Right lobe of liver (tissue), 6 donors: ENCODE results near the gene TBX4. TPM values are rescaled to one million over a fixed set of nuclear protein-coding genes. Genes with fewer than 3 reads are reported as not detected.
"Not testable (repeated sequence)": the region's sequence is repeated elsewhere in the genome, so short reads cannot be mapped to it uniquely, and the experiment has no call there.

Experiments
- ATAC-seq, 4 donors: fragments of 200-7000 bp; cut with Tn5 transposase; one replicate each; pipeline ENCODE4 v1.9.1; 2020; ENCODE audit warnings: mild to moderate bottlenecking in 4 of 4, moderate library complexity in 4 of 4
- DNase-seq, 3 donors: peaks; one replicate each; pipeline ENCODE4 v3.0.0-alpha.2; 2020
- H3K27ac ChIP-seq, 3 donors: fragments of 200-600 bp; one replicate each; pipeline ENCODE4 v1.8.0; 2022
- H3K27me3 ChIP-seq, 2 donors: fragments of 200-600 bp; one replicate each; pipeline ENCODE4 v1.8.0; 2022
- H3K36me3 ChIP-seq, 4 donors: fragments of 200-600 bp; sonication (generic) in 1 of 4; one replicate each; pipeline versions ENCODE4 v1.5.1 to v1.8.0; 2017 to 2022; ENCODE audit warnings: control low read depth in 1 of 4
- H3K4me1 ChIP-seq, 4 donors: fragments of 200-600 bp; sonication (generic) in 1 of 4; one replicate each; pipeline versions ENCODE4 v1.5.1 to v1.8.0; 2017 to 2022; ENCODE audit warnings: control low read depth in 1 of 4
- H3K4me3 ChIP-seq, 3 donors: fragments of 200-600 bp; one replicate each; pipeline ENCODE4 v1.8.0; 2022
- H3K9me3 ChIP-seq, 4 donors: fragments of 200-600 bp; sonication (generic) in 1 of 4; one replicate each; pipeline versions ENCODE4 v1.5.1 to v1.8.0; 2017 to 2022; ENCODE audit warnings: control low read depth in 1 of 4
- POLR2A ChIP-seq: fragments of 450-650 bp; IDR thresholded peaks from one replicate; pipeline ENCODE4 v1.6.1; 2017; ENCODE audit warnings: antibody characterized with exemption, mild to moderate bottlenecking
- WGBS: methylation state at CpG from one replicate; pipeline ENCODE4 v1.1.6; 2018; ENCODE audit warnings: low coverage, low lambda C conversion rate; ENCODE audit not compliant: insufficient coverage; ENCODE audit errors: missing lambda C conversion rate; 5-methylcytosine and 5-hydroxymethylcytosine counted together
- intact Hi-C, 2 donors: fragments of 100-400 bp; cut with DNase I; formaldehyde crosslinking; loops; one replicate each; pipeline versions ENCODE4 v1.11.2 to v1.14.1; 2022
- total RNA-seq, 6 experiments: library from RNA; depleted of rRNA in 2 of 6; stranded (reverse); fragments of >200 nt in 2 of 6; fragmentation: NEBNext Ultra II Directional in 3 of 6; extraction: Animal tissue kit (Norgen Biotek cat#: 25700) in 3 of 6; gene quantifications; one replicate each; pipeline versions ENCODE4 v1.1.0 to v1.2.4, GENCODE V29; 2016 to 2023
- TF ChIP-seq, protein P1 (sequence below), 4 donors: fragments of 200-600 bp in 3 of 4; fragments of 450-650 bp in 1 of 4; IDR thresholded peaks; one replicate each; pipeline versions ENCODE4 v1.5.1 to v1.8.0; 2016 to 2022; ENCODE audit warnings: antibody characterized with exemption in 4 of 4, mild to moderate bottlenecking in 2 of 4
- donor health status: DM: no; HTN: yes; CAD: no.
- donor health status: DM: no; HTN: no; CAD: no.
- donor health status: DM: no; HTN: no; CAD: no.
- donor health status: DM: no; HTN: yes; CAD: no.
- donor health status: DM: no; HTN: yes; CAD: no.

TBX4 gene
- total RNA-seq, 6 experiments from 2014 or later, result not detected

DNA sequence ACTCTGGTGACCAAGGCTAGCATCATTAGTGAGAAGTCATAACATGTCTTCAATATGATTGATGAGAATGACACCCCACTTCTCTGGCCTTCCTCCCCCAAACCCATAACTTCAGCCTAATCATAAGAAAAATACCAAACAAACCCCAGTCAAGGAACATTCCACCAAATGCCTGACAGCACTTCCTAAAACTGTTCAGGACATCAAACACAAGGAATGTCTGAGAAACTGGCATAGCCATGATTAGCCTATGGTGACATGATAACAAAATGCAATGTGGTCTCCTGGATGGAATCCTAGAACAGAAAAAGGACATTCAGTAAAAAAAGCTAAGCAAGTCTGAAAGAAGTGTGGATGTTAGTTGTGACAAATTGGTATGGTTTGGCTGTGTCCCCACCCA, 24.7 kb upstream of the TBX4 start:
- no peak overlapping the region for H3K4me3 ChIP-seq
- H3K4me1 ChIP-seq, result no peaks in the 10 kb centered on the region
- no peaks in the 10 kb centered on the region for H3K36me3 ChIP-seq
- no peaks in the 10 kb centered on the region for H3K27me3 ChIP-seq
- TF ChIP-seq POLR2A, result no peak
- TF ChIP-seq, protein P1, sequence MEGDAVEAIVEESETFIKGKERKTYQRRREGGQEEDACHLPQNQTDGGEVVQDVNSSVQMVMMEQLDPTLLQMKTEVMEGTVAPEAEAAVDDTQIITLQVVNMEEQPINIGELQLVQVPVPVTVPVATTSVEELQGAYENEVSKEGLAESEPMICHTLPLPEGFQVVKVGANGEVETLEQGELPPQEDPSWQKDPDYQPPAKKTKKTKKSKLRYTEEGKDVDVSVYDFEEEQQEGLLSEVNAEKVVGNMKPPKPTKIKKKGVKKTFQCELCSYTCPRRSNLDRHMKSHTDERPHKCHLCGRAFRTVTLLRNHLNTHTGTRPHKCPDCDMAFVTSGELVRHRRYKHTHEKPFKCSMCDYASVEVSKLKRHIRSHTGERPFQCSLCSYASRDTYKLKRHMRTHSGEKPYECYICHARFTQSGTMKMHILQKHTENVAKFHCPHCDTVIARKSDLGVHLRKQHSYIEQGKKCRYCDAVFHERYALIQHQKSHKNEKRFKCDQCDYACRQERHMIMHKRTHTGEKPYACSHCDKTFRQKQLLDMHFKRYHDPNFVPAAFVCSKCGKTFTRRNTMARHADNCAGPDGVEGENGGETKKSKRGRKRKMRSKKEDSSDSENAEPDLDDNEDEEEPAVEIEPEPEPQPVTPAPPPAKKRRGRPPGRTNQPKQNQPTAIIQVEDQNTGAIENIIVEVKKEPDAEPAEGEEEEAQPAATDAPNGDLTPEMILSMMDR (IDR thresholded peaks at IDR 0.05), result no peak
- H3K9me3 ChIP-seq, result no peaks in the 10 kb centered on the region
- ATAC-seq (no peak), DNase-seq (no peak)
- intact Hi-C loops, result no loop called here
- H3K27ac ChIP-seq, result no peak overlapping the region

DNA sequence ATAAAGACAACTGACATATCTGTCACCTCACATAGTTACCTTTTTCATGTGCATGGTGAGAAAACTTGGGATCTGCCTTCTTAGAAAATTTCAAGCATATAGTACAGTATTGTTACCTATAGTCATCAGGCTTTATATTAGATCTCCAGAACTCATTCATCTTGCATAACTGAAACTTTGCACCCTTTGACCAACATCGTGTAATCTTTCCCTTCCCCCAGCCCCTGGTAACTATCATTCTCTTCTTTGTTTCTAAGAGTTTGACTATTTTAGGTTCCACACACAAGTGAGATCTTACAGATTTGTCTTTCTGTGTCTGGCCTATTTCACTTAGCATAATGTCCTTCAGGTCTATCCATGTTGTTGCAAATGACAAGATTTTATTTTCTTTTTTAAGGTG, 22.9 kb upstream of the TBX4 start:
- Histone ChIP-seq H3K36me3 (no peaks in the 10 kb centered on the region), H3K27ac (no peak overlapping the region), H3K9me3 (no peaks in the 10 kb centered on the region), H3K4me3 (no peak overlapping the region), H3K27me3 (no peaks in the 10 kb centered on the region), H3K4me1 (no peaks in the 10 kb centered on the region)
- 25% methylated on average over 1 of the region's 1 CpG for WGBS
- intact Hi-C loops, result no loop called here
- TF ChIP-seq POLR2A, result no peak
- TF ChIP-seq, protein P1 (IDR thresholded peaks at IDR 0.05), result no peak
- DNase-seq, result no peak
- ATAC-seq, result no peak

DNA sequence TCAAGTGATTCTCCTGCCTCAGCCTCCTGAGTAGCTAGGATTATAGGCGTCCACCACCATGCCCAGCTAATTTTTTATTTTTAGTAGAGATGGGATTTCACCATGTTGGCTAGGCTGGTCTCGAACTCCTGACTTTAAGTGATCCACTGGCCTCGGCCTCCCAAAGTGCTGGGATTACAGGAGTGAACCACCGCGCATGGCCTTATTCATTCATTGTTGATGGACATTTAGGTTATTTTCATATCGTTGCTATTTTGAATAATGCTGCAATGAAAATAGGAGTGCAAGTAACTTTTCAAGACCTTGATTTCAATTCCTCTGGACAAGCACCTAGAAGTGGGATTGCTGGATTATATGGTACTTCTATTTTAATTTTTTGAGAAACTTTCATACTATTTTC, 22.4 kb upstream of the TBX4 start:
- H3K27me3 ChIP-seq, intact Hi-C loops, H3K36me3 ChIP-seq, H3K4me1 ChIP-seq, H3K27ac ChIP-seq, H3K4me3 ChIP-seq, DNase-seq, H3K9me3 ChIP-seq, ATAC-seq: not testable (repeated sequence)
- WGBS, result 77% methylated on average over 4 of the region's 6 CpGs

DNA sequence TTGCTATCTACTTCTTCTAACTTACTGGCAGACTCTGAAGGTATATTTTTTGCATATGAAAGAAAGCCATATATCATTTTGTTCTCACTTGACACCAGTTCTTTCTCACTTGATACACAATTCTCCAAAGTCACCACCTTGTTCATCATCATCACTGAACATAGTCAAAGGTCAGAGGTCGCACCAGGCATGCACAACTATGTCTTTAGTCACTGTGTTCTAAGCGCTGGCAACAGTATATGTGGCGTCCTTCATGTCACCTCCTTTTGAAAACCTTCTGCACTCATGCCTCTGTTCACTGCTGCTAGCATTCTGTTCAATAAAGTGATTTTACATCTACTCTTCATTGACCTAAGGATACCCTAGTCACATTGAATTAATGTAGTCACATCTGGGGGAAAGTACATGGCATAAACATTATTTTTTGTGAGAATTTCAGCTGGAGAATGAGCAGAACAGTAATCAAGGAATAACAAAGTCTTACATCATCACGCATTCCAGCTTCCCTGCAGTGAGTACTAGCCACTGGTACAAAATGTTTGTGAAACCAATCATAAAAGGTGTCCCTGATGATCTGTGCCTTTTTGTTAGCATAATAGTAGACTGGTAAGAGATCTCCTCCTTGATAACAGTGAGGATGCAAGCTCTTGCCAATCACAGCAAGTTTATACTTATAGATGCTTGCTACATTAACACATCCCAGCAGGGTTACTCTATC, 20.5 kb upstream of the TBX4 start:
- H3K27me3 ChIP-seq, result no peaks in the 10 kb centered on the region
- ATAC-seq (no peak), DNase-seq (no peak)
- no peak overlapping the region for H3K27ac ChIP-seq
- no peaks in the 10 kb centered on the region for H3K36me3 ChIP-seq
- TF ChIP-seq, protein P1 (IDR thresholded peaks at IDR 0.05), result no peak
- intact Hi-C loops, result no loop called here
- H3K4me1 ChIP-seq, result no peaks in the 10 kb centered on the region
- no peaks in the 10 kb centered on the region for H3K9me3 ChIP-seq
- H3K4me3 ChIP-seq, result no peak overlapping the region
- 58% methylated on average over 4 of the region's 4 CpGs for WGBS

DNA sequence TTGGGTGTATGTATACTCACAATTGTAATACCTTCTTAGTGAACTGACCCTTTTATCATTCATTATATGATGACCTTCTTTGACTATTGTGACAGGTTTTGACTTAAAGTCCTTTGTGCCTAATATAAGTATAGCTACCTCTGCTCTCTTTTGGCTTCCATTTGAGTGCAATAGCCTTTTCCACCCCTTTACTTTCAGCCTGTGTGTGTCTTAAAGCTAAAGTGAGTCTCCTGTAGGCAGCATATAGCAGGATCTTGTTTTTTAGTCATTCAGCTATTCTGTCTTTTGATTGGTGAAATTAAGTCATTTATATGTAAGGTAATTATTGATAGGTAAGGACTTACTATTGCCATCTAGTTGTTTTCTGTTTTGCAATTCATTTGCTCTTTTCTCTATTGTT, 15.9 kb upstream of the TBX4 start:
- no peaks in the 10 kb centered on the region for H3K4me1 ChIP-seq
- no peak for ATAC-seq
- H3K4me3 ChIP-seq, result no peak overlapping the region
- H3K27me3 ChIP-seq, result no peaks in the 10 kb centered on the region
- no peak for TF ChIP-seq POLR2A
- TF ChIP-seq, protein P1 (IDR thresholded peaks at IDR 0.05), result no peak
- DNase-seq, result no peak
- H3K36me3 ChIP-seq, result no peaks in the 10 kb centered on the region
- no peaks in the 10 kb centered on the region for H3K9me3 ChIP-seq
- H3K27ac ChIP-seq, result no peak overlapping the region
- intact Hi-C loops, result no loop called here
